Measurements from ENCODE around the gene FGF22.

GRCh38 chr19:629961-630714 is 9.5 kb upstream of the FGF22 start:
- TF ChIP-seq, protein P1, sequence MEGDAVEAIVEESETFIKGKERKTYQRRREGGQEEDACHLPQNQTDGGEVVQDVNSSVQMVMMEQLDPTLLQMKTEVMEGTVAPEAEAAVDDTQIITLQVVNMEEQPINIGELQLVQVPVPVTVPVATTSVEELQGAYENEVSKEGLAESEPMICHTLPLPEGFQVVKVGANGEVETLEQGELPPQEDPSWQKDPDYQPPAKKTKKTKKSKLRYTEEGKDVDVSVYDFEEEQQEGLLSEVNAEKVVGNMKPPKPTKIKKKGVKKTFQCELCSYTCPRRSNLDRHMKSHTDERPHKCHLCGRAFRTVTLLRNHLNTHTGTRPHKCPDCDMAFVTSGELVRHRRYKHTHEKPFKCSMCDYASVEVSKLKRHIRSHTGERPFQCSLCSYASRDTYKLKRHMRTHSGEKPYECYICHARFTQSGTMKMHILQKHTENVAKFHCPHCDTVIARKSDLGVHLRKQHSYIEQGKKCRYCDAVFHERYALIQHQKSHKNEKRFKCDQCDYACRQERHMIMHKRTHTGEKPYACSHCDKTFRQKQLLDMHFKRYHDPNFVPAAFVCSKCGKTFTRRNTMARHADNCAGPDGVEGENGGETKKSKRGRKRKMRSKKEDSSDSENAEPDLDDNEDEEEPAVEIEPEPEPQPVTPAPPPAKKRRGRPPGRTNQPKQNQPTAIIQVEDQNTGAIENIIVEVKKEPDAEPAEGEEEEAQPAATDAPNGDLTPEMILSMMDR (IDR thresholded peaks at IDR 0.05; ENCODE audit: borderline replicate concordance, extremely low read depth, low read length, poor library complexity, severe bottlenecking) = no peak
- TF ChIP-seq EZH2 (IDR thresholded peaks at IDR 0.05; ENCODE audit: borderline replicate concordance, low read depth, low read length, severe bottlenecking) = no peak
